COLO829 (cell line): ENCODE results near the gene ENGASE.

ENCODE experiments used
- DNase-seq: peaks from one replicate; pipeline ENCODE4 v3.0.0; 2012; ENCODE audit warnings: low spot score

The ENGASE gene

DNA sequence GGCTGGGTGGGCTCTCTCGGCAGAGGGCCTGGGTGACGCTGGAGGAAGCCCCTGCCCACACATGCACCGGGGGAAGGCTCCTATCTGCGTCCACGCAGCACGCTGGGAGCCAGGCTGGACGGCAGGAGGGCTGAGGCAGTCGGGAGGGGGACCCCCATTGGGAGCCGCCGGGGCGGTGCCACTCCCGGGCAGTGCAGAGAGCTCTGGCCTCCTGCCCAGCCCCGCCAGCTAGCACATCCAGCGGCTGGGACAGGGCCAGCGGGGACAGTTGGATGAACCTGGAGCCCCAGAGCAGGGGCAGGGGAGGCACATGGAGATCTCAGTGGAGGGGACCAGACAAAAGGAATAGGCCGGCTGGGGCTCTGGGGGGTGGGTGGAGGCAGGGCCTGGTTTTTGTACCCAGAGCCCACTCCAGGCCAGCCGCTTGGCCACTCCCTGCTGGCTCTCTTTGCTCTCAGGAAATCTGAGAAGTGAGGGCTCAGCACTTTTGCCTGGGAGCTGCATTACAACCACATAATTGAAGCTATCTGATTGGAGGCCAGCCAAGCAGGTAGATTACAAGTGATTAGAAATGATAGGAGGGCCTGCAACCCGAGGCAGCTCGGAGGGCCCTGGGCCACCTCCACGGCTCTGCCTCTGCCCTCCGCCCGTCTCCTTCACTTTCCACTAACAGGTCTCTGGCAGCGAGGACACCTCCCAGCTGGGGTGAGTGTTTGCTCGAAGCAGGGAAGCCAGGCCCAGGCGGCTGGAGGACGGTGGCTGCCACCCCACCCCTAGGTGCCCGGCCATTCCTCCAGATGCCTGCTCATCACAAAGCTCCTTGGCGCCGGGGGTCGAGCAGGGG is 40.1 kb downstream of the ENGASE start:
- DNase-seq, result no peak

DNA sequence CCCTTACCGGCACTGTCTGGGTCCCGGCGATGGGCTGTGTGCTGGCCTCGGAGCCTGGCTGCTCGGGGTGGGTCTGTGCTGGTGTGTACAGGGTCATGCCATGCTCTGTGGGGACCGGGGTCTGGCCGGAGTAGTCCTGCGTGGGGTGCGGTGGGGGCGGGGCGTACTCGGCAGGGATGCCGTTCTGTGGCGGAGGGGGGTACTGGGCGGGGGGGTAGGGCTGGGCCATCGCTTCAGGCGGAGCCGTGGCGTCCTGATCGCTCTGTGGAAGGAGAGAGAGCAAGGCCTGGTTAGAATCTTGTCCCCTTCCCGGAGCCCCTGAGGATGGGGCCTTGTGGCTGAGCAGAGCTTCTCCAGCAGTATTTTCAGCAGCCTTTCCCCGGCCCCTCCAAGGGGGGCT is 40.9 kb downstream of the ENGASE start:
- DNase-seq, result no peak

DNA sequence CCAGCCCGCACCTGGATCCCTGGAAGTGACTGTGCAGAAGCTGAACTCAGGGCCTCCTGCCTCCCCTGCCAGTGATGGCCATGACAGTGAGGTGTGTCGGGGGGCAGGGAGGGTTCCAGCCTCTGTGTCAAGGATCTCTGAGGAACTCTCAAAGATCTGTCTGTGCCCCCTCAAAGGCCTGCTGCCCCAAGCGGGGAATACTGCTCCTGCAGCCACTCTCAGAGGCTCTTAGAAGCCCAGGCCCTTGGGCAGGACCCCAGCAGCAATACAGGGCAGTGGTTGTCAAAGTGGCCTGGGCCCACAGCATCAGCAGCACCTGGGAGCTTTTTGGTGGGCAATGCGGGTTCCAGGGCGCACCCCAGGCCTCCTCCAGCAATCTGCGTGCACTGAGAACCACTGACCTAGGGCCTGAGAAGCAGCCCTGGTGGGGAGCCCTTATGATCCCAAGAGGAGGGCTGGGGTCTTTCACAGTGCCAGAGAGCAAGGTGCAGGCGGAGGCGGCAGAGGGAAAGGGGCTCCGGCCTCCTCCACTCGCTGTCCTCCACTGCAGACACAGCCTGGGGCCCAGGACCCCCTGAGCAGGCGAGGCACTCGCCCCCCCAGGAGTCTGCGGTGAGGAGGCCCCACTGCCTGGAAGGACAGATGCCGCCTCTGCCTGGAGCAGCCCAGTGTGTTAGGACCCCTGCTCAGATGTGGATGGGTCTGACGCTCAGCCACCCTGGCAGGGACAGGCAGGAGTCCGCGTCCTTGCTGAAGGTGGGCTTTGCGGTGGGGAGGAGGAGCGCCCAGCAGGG is 42.1 kb downstream of the ENGASE start:
- DNase-seq, result no peak

DNA sequence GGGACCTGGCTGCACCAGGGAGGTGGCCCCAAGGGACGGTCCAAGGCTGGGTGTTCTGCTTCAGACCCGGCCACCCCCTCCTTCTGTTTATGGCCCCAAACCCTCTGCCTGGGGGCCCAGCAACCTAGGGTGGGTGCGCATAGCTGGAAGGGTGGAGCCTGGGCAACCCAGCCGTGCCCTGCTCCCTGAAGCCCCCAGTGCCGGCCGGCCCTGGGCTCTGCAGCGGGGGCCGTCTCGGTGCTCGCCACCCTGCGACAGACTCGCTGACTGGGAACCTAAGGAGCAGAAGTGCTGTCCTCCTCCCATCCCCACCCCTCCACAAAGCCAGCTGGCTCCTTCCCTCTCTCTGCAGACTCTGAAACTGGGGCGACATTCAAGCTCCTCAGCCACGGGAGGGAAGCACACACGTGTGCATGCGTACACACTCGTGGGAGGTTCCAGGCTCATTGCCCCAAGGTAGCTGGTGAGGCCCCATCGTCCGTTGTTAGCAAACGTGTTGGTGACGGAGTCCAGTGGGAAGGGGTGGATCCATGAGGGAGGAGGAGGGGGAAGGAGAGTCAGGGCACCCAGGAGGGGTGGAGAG is 43.4 kb downstream of the ENGASE start:
- DNase-seq, result no peak

DNA sequence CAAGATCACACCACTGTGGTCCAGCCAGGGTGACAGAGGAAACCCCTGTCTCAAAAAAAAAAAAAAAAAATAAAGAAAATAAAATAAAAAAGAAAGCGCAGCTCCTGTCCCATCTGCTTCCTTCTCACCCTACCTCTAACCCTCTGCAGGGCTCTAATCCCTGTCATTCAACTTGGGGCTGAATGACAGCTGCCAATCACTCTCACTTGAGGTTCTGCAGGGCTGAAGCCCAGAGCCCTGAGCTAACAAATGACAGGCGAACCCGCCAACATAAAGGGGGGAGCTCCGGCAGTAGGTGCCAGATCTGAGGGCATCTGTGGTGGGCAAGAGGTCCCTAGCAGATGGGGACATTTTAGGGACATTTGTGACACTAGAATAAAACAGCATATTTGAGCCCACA is 44.3 kb downstream of the ENGASE start:
- DNase-seq, result no peak

DNA sequence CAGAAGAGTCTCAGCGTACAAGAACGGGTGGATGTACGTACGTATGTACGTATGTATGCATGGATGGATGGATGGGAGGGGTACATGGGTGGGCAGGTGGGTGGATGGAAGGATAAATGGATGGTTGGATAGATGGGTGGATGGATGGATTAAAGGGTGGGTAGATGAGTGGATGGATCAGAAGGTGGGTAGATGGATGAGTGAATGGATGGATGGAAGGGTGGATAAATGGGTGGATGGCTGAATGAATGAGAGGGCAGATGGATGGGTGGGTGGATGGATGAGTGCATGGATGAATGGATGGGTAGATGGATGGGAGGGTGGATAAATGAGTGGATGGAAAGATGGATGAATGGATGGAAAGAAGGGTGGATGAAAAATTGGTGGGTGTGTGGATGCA is 45.6 kb downstream of the ENGASE start:
- DNase-seq, result no peak

DNA sequence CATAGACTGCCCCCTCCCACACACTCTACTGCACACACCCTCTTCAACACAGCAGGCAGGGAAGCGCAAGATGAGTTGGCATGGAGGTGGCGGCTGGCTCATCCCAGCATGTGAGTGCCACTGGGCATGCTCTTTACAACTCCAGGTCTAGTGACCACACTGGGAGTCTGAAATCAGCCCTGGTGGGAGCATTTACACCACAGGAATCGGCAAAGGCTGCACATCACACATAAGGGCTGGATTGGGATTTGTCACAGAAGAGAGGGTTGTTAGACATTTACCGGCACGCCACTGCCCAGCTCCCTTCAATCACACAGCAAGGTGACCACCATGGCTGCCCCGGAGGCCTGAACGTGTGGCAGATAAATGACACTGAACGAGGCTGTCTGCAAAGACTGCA is 49.4 kb downstream of the ENGASE start:
- no peak for DNase-seq

DNA sequence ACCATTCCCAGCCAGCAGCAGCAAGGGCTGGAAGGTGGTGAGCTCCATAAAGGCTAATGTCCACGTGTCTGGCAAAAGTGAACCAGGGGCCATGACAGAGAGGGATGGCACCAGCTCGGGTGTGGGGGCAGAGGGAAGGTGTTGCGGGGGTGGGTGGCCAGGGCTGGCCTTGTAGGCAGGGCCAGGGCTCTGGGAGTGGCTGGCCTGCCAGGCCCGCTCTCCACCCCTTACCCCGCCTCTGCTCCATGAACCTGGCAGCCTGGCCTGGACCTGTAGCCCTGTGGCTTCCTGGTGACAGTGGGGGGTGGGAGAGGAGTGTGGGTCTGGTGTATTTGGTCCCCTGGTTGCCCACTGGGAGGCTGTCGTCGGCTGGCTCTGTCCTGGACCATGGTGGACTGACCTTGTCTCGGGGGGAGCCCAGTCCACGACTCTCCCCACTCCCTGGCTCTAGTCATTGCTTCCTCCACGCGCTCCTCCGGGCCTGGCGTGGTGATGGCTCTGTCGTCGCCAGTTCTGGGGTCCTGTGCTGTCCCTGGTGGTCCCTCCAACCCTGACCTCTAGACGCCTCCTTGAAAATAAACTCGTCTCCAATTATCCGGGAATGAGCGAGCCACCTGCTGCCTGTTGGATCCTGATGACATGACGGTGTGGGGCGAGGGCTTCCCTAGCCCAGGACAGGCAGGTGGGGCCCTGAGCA is 50.0 kb downstream of the ENGASE start:
- DNase-seq, result no peak

DNA sequence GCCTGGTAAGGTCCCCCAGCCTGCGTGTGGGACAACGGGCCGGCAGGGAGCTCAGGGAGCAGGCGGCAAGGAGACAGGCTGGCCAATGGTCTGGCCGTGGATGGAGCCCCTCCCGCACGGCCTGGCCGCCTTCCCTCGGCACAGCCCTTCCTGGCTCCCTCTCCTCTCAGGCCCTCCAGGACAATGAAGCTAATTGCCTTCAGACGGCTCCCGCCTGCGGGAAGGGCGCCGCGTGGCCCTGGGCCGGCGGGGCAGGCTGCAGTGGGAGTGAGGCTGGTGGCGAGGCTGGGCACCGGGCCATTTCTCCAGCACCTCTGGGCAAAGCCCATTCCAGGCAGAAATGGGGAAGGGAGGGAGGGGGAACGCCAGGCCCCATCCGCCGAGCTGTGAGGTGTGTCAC is 50.9 kb downstream of the ENGASE start:
- DNase-seq, result no peak

DNA sequence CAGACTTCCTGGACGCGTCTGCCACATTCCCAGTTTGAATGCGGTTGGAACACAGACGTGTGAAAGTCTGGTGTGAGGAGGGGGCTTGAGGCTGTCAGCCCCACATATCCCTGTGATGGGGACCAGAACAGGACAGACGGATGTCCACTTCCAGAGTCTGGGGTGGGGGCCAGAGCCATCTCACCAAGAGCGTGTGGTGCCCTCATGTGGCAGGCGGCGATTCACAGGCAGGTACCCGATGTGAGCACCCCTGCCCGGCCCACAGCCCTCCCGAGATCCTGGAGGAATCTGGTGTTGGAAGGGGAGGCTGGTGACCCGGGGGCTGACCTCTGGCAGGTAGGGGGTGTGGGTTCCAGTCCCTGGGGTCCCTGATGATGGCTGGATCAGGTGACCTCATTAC is 51.5 kb downstream of the ENGASE start:
- DNase-seq, result no peak

DNA sequence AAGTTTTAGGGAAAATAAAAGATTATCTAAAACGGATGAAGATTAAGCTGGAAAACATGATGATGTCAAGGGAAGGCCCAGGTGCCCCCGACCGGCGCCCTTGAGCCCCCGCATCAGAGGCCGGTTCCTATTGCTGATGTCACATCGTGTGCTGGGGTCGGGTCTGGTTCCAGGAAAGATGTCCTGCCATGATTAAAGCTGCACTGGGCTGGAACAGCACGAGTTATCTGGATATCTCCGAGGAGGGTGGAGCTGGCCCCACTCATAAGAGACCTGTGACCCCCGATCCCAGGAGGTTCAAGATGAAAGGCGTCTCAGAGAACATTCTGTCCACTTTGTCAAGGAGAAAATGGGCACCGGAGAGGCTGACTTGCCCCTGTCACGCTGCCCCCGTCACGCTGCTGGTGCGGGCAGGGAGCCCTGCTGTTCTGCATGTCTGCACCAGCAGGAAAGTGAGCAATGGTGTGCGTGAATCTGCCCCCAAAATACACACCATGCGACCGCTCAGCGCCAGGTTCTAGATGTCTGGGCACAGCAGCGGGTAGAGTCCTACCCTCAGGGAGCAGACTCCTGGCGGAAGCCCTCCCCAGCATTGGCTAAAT is 53.0 kb downstream of the ENGASE start:
- no peak for DNase-seq

DNA sequence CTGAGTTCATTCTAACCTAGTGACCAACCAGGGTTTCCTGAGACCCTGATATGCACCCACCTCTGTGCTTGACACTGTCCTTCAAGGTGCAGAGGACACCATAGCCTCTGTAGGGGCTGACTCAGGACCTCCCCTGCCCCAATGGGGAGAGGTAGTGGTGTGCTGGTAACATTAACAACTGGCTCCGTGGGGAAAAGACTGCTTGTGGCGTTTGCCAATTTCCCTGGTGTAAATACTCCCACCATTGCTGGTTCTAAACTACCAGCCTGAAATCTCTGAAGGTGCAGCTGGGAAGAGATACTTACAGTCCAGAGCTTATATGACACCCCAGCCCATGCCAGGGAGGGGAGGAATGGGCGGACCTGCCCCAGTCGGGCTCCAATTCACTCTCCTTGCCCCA is 54.9 kb downstream of the ENGASE start:
- DNase-seq, result no peak

DNA sequence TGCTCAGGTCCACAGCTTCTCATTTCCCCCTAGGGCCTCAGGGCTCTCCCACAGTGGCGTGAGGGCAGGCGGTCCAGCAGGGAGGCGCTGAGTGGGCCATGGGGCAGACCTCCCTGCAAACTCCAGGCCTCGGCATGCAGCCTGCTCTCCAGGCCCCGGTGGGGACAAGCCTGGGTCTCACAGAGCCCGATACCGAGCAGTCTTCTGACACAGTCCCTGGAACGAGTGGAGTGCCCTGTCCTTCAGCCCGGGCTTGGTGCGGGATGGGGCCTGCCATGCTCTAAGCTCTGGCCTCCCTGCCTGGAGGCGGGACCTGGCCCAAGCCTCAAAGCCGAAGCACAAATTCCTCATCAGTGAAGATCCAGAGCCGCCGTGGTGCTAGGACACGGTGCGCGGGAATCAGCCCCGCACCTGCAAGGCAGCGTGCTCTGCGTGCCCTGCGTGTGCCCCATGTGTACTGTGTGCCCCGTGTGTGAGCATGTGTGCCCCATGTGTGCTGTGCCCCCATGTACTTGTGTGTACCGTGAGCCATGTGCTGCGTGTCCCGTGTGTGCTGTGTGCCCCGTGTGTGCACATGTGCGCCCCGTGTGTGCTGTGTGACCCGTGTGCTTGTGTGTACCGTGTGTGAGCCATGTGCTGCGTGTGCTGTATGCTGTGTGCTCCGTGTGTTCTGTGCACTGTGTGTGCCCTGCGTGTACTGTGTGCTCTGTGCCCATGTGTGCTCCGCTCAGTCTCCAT is 56.1 kb downstream of the ENGASE start:
- DNase-seq, result no peak

DNA sequence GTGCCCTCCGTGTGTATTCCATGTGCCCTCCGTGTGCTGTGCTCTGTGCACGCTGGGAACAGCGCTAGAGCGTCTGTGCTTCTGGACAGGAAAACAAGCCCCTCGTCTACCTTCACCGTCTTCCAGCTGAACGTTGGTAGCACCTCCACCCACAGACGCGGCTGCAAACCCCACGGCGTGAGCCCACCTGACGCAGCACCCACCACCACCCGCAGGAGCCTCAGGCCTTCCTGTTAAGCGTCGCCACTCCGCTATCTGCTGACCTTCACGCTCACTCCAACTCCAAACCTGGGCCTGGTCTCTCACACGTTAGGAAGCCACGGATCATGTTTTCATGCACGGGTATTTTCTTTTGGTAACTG is 56.6 kb downstream of the ENGASE start:
- no peak for DNase-seq

DNA sequence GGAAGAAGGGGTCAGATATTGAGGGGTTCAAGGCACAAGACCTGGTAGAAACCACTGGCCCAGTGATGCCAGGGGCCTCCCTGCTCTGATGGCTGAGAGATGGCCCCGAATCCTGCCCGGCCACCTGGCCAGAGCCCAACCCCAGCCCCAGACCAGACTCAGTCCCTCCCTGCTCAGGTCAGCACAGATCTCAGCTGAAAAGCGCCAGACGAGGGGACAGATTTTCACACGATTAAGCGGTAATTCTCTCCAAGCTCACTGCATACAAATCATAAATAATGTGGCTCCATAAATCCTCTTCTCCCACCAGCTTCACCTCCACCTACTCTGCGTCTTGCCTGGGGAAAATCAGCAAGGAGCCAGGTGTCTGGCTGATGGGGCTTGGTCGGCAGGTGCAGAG is 57.1 kb downstream of the ENGASE start:
- no peak for DNase-seq

DNA sequence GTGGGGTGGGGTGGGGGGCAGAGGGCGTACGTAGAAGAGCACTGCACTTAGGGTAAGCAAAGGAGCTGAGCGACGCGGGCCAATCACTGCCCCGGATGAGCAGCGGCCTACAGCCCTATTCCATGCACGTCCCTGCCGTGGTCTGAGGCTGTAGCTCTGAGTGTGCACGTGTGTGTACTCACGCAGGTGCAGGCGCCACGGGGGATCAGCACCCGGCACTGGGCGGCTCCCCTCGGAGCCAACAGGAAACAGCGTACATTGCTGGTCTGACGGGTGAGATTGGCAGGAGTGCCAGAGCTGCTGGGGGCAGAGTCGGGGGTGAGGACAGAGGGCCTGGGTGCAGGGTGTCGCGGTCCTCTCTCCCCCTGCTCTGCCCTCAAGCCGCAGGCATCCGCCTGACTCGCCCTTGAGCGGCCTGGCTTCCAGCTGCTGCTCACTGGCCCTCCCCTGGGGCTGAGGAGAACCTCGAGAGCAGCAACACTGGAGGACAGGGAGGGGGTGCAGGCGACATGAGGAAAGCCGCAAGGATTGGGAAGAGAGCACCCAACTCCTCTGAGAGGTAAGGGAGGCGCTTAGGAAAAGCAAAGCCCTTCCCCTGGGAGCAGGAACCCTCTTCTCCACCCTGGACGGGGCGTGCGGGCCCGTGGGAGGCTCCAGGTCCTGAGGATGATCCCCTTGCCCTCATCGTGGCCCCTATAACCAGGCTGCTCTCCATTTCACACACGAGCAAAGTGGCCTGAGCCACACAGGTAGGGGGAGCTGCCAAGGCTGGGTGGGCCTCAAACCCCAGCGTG is 57.8 kb downstream of the ENGASE start:
- no peak for DNase-seq

DNA sequence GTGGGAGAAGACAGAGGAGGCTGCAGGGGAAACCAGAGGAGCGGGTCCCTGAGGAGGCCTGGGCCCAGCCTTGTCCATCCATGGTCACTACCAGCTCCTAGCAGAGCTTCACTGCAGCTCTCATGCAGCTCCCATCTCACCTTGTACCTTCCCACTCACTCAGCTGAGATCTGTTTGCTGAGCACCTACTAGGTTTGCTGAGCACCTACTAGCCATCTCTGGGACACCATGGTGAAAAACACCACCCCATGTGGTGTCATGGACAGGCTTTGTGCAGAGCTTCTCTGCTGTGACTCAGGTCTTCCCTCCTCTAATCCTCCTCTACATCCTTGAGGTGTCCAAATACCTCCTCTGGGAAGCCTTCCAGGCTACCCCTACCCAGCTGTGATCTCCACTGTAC is 58.6 kb downstream of the ENGASE start:
- DNase-seq, result no peak

DNA sequence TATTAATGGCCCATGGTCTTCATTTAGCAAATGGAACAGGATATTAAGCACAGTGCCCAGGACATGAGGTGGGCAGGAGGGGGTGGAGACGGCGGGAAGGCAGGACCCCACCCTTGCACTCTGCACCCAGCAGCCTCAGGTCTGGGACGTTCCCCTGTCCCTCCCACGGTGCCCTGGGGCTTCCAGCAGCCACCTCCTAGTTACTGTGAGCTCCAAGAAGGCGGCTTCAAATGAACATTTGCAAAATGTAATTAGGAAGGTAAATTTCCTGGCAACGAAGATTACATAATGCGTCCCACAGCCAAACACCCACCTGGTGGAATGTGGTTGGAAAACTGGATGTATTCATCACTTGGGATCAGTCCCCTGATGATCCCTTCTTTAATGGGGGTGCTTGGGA is 59.4 kb downstream of the ENGASE start:
- DNase-seq, result no peak

DNA sequence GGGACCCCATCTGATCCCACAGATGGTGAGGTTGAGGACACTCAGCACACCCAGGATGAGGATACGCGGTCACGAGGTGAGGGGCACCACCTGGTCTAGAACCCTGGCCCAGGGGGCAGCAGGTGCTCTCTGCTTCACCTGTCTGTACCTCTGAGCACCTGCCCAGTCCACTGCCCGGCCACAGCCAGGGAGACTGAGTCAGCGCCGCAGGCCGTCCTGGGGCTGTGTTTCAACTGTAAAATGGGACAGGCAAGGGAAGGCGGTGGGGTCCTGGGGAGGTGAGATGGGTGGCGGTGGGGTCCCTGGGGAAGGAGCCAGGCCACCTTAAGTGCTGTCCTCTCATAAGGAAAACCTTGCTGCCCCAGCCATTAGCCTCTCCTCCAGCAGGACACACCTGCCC is 60.4 kb downstream of the ENGASE start:
- DNase-seq, result no peak

DNA sequence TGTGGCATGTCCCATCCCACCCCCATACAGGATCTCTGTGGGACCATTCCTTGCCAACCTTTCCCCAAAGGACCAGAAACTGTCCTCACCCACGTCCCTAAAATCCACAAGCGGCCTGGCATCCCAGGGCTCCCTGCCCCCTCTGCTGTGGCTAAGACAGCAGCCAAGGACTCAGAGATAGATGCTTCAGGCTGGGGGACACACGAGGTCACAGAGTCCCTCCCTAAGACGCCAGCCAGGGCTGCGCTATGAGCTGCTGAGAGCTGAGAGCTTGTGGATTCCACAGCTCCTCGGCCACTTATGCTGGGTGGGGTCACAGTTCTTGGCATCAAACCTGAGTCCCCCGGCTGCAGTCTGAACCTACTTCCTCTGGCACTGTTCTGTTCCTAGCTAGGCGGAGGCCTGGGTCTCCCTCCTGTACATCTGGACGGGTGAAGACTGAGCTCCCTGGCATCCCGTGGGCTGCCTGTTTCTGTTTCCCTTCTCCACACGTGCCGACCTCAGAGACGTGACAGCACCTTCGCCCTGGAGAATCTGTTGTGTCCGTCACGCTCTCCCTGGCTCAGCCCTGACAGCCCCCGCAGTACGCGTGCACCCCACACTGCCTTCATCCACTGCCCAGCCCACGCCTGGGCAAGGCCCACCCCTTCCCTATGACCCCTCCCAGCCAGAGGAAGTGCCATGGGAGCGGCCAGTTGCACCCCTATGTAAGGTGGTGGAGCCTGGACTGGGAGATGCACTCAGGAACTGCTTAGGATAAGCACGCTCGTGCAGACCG is 61.2 kb downstream of the ENGASE start:
- DNase-seq, result no peak
